ENCODE data around the gene HS1BP3.

GRCh38 chr2:20647211-20647610 lies 3.7 kb downstream of the HS1BP3 start:
- TF ChIP-seq CTCF (conservative IDR thresholded peaks at IDR 0.05) (no peak), EZH2 (IDR thresholded peaks at IDR 0.05; ENCODE audit: low read depth) (no peak)

Measured in PC-9 (cell line).